Tibial nerve (tissue), 4 donors: Measurements from ENCODE around the gene FAHD1.

ENCODE experiments used
- EP300 ChIP-seq, 2 donors: sonication (generic); formaldehyde crosslinking; IDR thresholded peaks; one replicate each; pipeline ENCODE4 v1.6.1; 2017; ENCODE audit warnings: antibody characterized with exemption in 2 of 2, mild to moderate bottlenecking in 1 of 2
- POLR2A ChIP-seq, 2 donors: fragments of 450-650 bp; IDR thresholded peaks; one replicate each; pipeline ENCODE4 v1.6.1; 2017; ENCODE audit warnings: antibody characterized with exemption in 2 of 2, mild to moderate bottlenecking in 2 of 2, moderate library complexity in 2 of 2
- TF ChIP-seq, protein P1 (sequence below), 5 experiments: fragments of 200-600 bp in 3 of 5; fragments of 450-650 bp in 2 of 5; sonication (generic) in 3 of 5; IDR thresholded peaks; one replicate each; pipeline ENCODE4 v1.5.1; 2016 to 2019; ENCODE audit warnings: antibody characterized with exemption in 5 of 5, mild to moderate bottlenecking in 3 of 5, moderate library complexity in 2 of 5

DNA sequence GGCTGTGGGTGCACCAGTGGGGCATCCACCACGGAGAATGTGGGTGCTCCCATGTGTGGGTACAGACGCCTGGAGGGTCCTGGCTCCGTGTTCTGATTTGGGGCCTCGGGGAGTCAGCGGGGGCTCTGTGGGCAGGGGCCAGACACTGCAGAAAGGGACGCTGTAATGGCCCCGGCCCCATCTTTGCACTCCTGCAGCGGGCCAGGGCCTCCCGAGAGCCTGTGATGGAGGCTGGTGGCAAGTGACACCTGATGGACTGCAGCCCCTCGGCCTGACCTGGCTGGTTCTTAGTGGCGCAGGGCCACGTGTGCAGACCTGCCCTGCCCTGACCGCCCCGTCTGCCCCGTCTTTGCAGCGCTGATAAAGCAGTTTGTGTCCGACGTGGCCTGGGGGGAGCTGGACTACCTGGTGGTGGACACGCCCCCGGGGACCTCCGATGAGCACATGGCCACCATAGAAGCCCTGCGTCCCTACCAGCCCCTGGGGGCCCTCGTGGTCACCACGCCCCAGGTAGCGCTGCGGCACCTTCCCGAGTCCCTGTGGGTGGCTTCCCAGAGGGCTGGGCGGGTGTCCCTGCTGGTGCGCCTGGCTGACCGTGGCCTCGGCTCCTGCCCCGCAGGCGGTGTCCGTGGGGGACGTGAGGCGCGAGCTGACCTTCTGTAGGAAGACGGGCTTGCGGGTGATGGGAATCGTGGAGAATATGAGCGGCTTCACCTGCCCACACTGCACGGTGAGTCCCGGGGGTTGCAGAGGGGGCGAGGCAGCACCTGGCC lies 39.5 kb upstream of the FAHD1 start:
- TF ChIP-seq, protein P1, sequence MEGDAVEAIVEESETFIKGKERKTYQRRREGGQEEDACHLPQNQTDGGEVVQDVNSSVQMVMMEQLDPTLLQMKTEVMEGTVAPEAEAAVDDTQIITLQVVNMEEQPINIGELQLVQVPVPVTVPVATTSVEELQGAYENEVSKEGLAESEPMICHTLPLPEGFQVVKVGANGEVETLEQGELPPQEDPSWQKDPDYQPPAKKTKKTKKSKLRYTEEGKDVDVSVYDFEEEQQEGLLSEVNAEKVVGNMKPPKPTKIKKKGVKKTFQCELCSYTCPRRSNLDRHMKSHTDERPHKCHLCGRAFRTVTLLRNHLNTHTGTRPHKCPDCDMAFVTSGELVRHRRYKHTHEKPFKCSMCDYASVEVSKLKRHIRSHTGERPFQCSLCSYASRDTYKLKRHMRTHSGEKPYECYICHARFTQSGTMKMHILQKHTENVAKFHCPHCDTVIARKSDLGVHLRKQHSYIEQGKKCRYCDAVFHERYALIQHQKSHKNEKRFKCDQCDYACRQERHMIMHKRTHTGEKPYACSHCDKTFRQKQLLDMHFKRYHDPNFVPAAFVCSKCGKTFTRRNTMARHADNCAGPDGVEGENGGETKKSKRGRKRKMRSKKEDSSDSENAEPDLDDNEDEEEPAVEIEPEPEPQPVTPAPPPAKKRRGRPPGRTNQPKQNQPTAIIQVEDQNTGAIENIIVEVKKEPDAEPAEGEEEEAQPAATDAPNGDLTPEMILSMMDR (IDR thresholded peaks at IDR 0.05): no peak
- TF ChIP-seq POLR2A (IDR thresholded peaks at IDR 0.05): no peak
- no peak for TF ChIP-seq EP300 (IDR thresholded peaks at IDR 0.05)
